Activated CD8-positive, alpha-beta T cell treated with anti-CD3 and anti-CD28 coated beads for 36 hours (primary cell): ENCODE data around the gene GEMIN7. TPM values are rescaled to one million over a fixed set of nuclear protein-coding genes. Genes with fewer than 3 reads are reported as not detected.

Source experiments
- ATAC-seq: fragments of 200-7000 bp; cut with Tn5 transposase; one replicate; pipeline ENCODE4 v1.10.0; 2021; ENCODE audit warnings: mild to moderate bottlenecking, moderate library complexity
- CTCF ChIA-PET: fragments of 350-600 bp; sonication (Branson Sonifier 250); formaldehyde crosslinking; loops from one replicate; lab custom pipeline; 2021; ENCODE audit warnings: antibody characterized with exemption; lab: Charles Lee
- POLR2A ChIA-PET: fragments of 350-600 bp; sonication (Branson Sonifier 250); formaldehyde crosslinking; loops from one replicate; lab custom pipeline; 2021; ENCODE audit warnings: antibody characterized with exemption; lab: Charles Lee
- DNase-seq: peaks from one replicate; pipeline ENCODE4 v3.0.0-alpha.2; 2020
- H3K27ac Mint-ChIP-seq: one replicate; pipeline ENCODE4 v1.8.0; 2021; ENCODE audit warnings: mild to moderate bottlenecking, mixed read lengths
- H3K27me3 Mint-ChIP-seq: one replicate; pipeline ENCODE4 v1.8.0; 2021; ENCODE audit warnings: mixed read lengths
- H3K36me3 Mint-ChIP-seq: one replicate; pipeline ENCODE4 v1.8.0; 2021; ENCODE audit warnings: low read depth, mixed read lengths
- H3K4me1 Mint-ChIP-seq: one replicate; pipeline ENCODE4 v1.8.0; 2021; ENCODE audit warnings: low read depth, mixed read lengths
- H3K4me3 Mint-ChIP-seq: one replicate; pipeline ENCODE4 v1.8.0; 2021; ENCODE audit warnings: mild to moderate bottlenecking, moderate library complexity, mixed read lengths
- H3K9me3 Mint-ChIP-seq: one replicate; pipeline ENCODE4 v1.8.0; 2021; ENCODE audit warnings: mixed read lengths
- intact Hi-C: fragments of 100-400 bp; cut with micrococcal nuclease; formaldehyde crosslinking; loops from one replicate; pipeline ENCODE4 v1.10.0; 2022
- total RNA-seq, 2 experiments: library from RNA; stranded (reverse); gene quantifications; one replicate each; pipeline ENCODE4 v1.2.3, GENCODE V29; 2021
- TF ChIP-seq, protein P1 (sequence below): fragments of 200-600 bp; IDR thresholded peaks from one replicate; pipeline ENCODE4 v1.8.0; 2022; ENCODE audit warnings: antibody characterized with exemption, mild to moderate bottlenecking

The GEMIN7 gene
- total RNA-seq, 2 experiments from 2014 or later: 44.1 to 46.8 TPM

DNA sequence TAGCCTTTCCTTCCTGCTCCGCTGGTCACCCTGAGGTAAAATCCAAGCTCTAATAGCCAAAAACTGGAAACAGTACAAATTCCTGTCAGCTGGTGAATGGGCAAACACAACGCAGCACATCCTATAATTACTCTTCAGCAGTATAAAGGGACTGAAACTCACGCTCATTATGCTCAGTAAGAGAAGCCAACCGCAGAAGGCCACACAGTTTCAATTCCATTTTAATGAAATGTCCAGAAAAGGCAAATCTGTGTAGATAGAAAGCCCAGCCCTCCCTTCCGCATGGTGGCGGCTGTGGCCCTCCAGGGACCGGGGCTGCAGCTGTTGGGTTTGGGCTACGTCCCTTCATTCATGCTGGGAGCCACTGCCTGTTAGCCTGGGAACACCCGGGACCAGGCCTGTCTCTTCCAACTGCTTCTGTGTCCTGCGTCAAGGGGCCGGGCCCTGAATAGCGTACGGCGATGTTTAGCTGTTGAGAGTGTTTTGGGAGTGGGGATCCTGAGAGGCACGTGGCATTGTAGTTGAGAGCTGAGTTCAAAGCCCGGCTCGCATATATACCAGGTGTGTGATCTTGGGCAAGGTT is 58.2 kb downstream of the GEMIN7 start:
- Mint-ChIP-seq H3K9me3 (no peaks in the 10 kb centered on the region), H3K27me3 (no peaks in the 10 kb centered on the region), H3K36me3 (peaks cover 1% of the 10 kb centered on the region), H3K27ac (no peak overlapping the region), H3K4me1 (no peaks in the 10 kb centered on the region), H3K4me3 (no peak overlapping the region)
- no peak for ATAC-seq
- TF ChIP-seq, protein P1, sequence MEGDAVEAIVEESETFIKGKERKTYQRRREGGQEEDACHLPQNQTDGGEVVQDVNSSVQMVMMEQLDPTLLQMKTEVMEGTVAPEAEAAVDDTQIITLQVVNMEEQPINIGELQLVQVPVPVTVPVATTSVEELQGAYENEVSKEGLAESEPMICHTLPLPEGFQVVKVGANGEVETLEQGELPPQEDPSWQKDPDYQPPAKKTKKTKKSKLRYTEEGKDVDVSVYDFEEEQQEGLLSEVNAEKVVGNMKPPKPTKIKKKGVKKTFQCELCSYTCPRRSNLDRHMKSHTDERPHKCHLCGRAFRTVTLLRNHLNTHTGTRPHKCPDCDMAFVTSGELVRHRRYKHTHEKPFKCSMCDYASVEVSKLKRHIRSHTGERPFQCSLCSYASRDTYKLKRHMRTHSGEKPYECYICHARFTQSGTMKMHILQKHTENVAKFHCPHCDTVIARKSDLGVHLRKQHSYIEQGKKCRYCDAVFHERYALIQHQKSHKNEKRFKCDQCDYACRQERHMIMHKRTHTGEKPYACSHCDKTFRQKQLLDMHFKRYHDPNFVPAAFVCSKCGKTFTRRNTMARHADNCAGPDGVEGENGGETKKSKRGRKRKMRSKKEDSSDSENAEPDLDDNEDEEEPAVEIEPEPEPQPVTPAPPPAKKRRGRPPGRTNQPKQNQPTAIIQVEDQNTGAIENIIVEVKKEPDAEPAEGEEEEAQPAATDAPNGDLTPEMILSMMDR: no peak
- CTCF ChIA-PET: interaction anchor here (1.0 to 2.9 kb wide), 2 partner anchors 11 to 78 kb away, joined by 3 to 10 read pairs; no protein-coding TSS in a partner anchor
- intact Hi-C loops: no loop called here
- POLR2A ChIA-PET: interaction anchor here (1.0 kb wide), 1 partner anchor 12 kb away, joined by 3 read pairs; no protein-coding TSS in a partner anchor
- DNase-seq: no peak

DNA sequence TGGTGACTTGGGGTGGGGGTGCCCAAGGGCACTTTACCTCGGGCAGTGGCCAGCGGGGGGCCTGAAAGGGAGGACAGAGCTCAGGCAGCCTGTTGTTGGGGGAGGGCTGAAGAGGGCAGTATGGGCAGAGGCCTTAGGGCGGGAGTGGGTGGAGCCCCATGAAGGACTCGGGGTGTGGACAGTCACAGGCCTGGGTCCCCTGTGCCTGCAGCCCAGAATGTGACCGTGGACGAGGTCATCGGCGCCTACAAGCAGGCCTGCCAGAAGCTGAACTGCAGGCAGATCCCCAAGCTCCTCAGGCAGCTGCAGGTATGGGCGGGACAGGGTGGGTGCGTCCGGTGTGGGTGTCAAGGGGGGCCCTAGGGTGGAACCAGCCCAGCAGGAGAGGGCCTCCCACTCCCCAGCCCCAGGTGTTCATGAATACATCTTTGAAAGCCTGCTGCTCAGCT is 59.3 kb downstream of the GEMIN7 start:
- POLR2A ChIA-PET: interaction anchor here (0.6 kb wide), 1 partner anchor 48 kb away, joined by 3 read pairs; no protein-coding TSS in a partner anchor
- H3K4me1 Mint-ChIP-seq: no peaks in the 10 kb centered on the region
- intact Hi-C loops: no loop called here
- no peaks in the 10 kb centered on the region for H3K27me3 Mint-ChIP-seq
- CTCF ChIA-PET: no interaction called here
- DNase-seq (no peak), ATAC-seq (no peak)
- no peak overlapping the region for H3K27ac Mint-ChIP-seq
- H3K36me3 Mint-ChIP-seq: peaks cover 10% of the 10 kb centered on the region
- H3K4me3 Mint-ChIP-seq: no peak overlapping the region
- H3K9me3 Mint-ChIP-seq: no peaks in the 10 kb centered on the region
- TF ChIP-seq, protein P1: no peak

DNA sequence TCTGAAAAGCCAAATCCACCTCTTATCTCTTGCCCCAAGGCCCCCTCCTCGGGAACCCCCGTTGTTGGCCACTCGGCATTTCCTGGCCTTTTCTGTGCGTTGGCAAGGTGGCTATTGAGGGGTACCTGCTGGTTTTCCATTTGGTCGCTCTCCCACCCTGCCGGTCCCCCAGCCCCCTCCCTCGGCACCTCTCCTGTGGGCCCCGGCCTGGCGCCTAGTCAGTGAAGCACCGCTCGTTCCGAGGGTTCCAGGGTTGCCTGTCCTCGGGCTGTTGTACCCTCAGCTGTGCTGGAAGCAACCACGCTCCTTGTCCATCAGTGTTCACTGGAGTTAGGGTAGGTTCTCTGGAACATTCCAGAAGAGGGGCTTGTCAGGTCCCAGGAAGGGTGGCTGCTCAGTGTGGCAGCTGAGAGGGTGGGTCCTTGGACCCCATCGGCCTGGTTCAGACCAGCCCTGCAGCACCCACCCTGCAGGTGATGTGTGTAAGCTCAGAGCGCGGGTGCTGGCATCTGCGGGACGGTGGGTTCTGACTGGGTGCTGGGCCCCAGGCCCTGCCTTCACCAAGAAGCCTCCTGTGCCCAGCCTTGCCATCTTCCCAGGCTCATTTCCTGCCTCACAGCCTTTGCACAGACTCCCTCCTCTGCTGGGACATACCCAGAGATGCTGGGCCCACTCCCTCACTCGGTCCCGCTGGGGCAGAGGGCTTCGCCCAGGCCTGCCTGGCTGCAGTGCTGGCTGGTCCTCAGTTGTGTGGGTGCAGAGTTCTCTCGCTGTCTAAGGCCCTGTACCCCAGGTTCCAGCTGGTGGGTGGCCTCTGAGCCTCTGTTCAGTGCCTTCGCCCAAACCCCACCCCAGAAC is 60.5 kb downstream of the GEMIN7 start:
- ChIA-PET CTCF (no interaction called here), POLR2A (interaction anchor here (1.4 kb wide), 1 partner anchor 12 kb away, joined by 3 read pairs; no protein-coding TSS in a partner anchor)
- Mint-ChIP-seq H3K4me1 (no peaks in the 10 kb centered on the region), H3K36me3 (peaks cover 10% of the 10 kb centered on the region), H3K27ac (no peak overlapping the region), H3K9me3 (no peaks in the 10 kb centered on the region), H3K27me3 (no peaks in the 10 kb centered on the region), H3K4me3 (no peak overlapping the region)
- TF ChIP-seq, protein P1: no peak
- intact Hi-C loops: no loop called here
- ATAC-seq (no peak), DNase-seq (no peak)

DNA sequence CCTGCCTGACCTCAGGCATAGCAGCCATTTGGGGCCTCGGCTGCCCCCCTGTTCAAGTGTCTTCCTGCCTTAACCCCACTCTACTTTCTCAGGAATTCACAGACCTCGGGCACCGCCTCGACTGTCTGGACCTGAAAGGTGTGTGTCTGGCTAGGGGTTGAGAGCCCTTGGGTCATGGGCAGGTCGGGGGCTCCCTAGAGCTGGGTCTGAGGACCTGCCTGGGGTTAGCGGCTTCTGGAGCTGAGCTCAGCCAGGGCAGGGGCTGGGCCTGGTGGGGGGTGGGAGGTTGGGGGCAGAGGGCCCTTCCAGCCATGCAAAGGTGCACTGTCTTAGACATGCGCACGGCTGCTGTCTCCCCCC is 61.1 kb downstream of the GEMIN7 start:
- ATAC-seq (no peak), DNase-seq (no peak)
- Mint-ChIP-seq H3K36me3 (peaks cover 10% of the 10 kb centered on the region), H3K27ac (no peak overlapping the region), H3K27me3 (no peaks in the 10 kb centered on the region), H3K4me1 (no peaks in the 10 kb centered on the region), H3K9me3 (no peaks in the 10 kb centered on the region), H3K4me3 (no peak overlapping the region)
- intact Hi-C loops: no loop called here
- POLR2A ChIA-PET: interaction anchor here (1.4 kb wide), 1 partner anchor 11 kb away, joined by 3 read pairs; no protein-coding TSS in a partner anchor
- CTCF ChIA-PET: no interaction called here
- TF ChIP-seq, protein P1: no peak

DNA sequence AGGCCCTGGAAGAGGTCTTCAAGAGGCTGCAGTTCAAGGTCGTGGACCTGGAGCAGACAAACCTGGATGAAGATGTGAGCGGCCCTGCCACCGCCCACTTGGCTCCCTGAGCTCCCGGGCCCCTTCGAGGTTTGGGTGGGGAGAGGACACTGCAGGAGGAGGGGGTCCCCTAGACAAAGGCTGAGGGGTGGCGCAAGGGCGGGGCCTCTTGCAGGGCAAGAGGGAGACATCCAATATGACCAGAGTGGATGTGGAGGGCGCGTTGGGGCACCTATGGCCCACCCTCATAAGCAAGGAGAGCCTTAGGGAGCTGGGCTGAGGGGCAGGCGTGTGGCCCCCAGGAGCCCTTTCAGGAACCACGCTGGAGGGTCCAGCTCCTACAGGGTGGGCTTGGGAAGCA is 61.5 kb downstream of the GEMIN7 start:
- no peak for ATAC-seq
- H3K27ac Mint-ChIP-seq: no peak overlapping the region
- ChIA-PET POLR2A (interaction anchor here (1.4 kb wide), 1 partner anchor 11 kb away, joined by 3 read pairs; no protein-coding TSS in a partner anchor), CTCF (no interaction called here)
- DNase-seq: no peak
- no peaks in the 10 kb centered on the region for H3K4me1 Mint-ChIP-seq
- peaks cover 10% of the 10 kb centered on the region for H3K36me3 Mint-ChIP-seq
- H3K4me3 Mint-ChIP-seq: no peak overlapping the region
- no peaks in the 10 kb centered on the region for H3K9me3 Mint-ChIP-seq
- intact Hi-C loops: no loop called here
- TF ChIP-seq, protein P1: no peak
- H3K27me3 Mint-ChIP-seq: no peaks in the 10 kb centered on the region
